WTC11 (cell line): ENCODE measurements around the gene RAB11FIP5. TPM values are rescaled to one million over a fixed set of nuclear protein-coding genes. Genes with fewer than 3 reads are reported as not detected.

Experiments
- ATAC-seq: fragments of 200-7000 bp; cut with Tn5 transposase; 2 replicates; pipeline ENCODE4 v1.10.0; 2021; ENCODE audit warnings: mild to moderate bottlenecking, moderate library complexity
- CTCF ChIA-PET: fragments of 300-600 bp; sonication (Branson Sonifier 250); formaldehyde crosslinking; loops from one replicate; lab custom pipeline; 2021; ENCODE audit warnings: antibody characterized with exemption; lab: Charles Lee
- POLR2A ChIA-PET: fragments of 350-600 bp; sonication (Branson Sonifier 250); formaldehyde crosslinking; loops from one replicate; lab custom pipeline; 2021; ENCODE audit warnings: antibody characterized with exemption; lab: Charles Lee
- DNase-seq: peaks from one replicate; pipeline ENCODE4 v3.0.0; 2021; ENCODE audit warnings: low spot score
- H3K27ac Mint-ChIP-seq: 2 replicates; pipeline ENCODE4 v1.8.0; 2021; ENCODE audit warnings: mixed read lengths
- H3K27me3 Mint-ChIP-seq: 2 replicates; pipeline ENCODE4 v1.8.0; 2021; ENCODE audit warnings: low read depth, mild to moderate bottlenecking, moderate library complexity, mixed read lengths
- H3K36me3 Mint-ChIP-seq: 2 replicates; pipeline ENCODE4 v1.8.0; 2021; ENCODE audit warnings: mixed read lengths
- H3K4me1 Mint-ChIP-seq: 2 replicates; pipeline ENCODE4 v1.8.0; 2022; ENCODE audit warnings: mixed read lengths
- H3K4me3 Mint-ChIP-seq: 2 replicates; pipeline ENCODE4 v1.8.0; 2021; ENCODE audit warnings: mild to moderate bottlenecking, moderate library complexity, mixed read lengths
- H3K9me3 Mint-ChIP-seq: 2 replicates; pipeline ENCODE4 v1.8.0; 2021; ENCODE audit warnings: mixed read lengths
- AR ChIP-seq: fragments of 250-450 bp; sonication (Bioruptor Pico); IDR thresholded peaks from 2 replicates; pipeline ENCODE4 v1.9.0; 2021; ENCODE audit warnings: mild to moderate bottlenecking
- ARID4B ChIP-seq: sonication (generic); formaldehyde crosslinking; IDR thresholded peaks from 2 replicates; pipeline ENCODE4 v1.8.0; 2023; ENCODE audit warnings: missing genetic modification reagents, mild to moderate bottlenecking, borderline replicate concordance
- ATF1 ChIP-seq: sonication (generic); formaldehyde crosslinking; IDR thresholded peaks from 2 replicates; pipeline ENCODE4 v1.8.1; 2023; ENCODE audit warnings: mild to moderate bottlenecking, moderate library complexity, missing genetic modification reagents
- E2F5 ChIP-seq: sonication (generic); formaldehyde crosslinking; IDR thresholded peaks from 2 replicates; pipeline ENCODE4 v1.8.1; 2022; ENCODE audit warnings: mild to moderate bottlenecking, moderate library complexity, missing genetic modification reagents
- EMX1 ChIP-seq: fragments of 250-450 bp; sonication (Bioruptor Pico); IDR thresholded peaks from 2 replicates; pipeline ENCODE4 v1.8.0; 2021; ENCODE audit warnings: mild to moderate bottlenecking
- GABPB1 ChIP-seq: sonication (generic); formaldehyde crosslinking; IDR thresholded peaks from 2 replicates; pipeline ENCODE4 v1.8.1; 2023; ENCODE audit warnings: mild to moderate bottlenecking, missing genetic modification reagents
- IRF1 ChIP-seq: sonication (generic); formaldehyde crosslinking; IDR thresholded peaks from 2 replicates; pipeline ENCODE4 v1.8.0; 2023; ENCODE audit warnings: missing genetic modification reagents
- MLX ChIP-seq: sonication (generic); formaldehyde crosslinking; IDR thresholded peaks from 2 replicates; pipeline ENCODE4 v1.8.1; 2023; ENCODE audit warnings: mild to moderate bottlenecking, missing genetic modification reagents, moderate library complexity
- MXD4 ChIP-seq: fragments of 250-450 bp; sonication (Bioruptor Pico); IDR thresholded peaks from 2 replicates; pipeline ENCODE4 v1.8.0; 2021; ENCODE audit warnings: mild to moderate bottlenecking, moderate library complexity, borderline replicate concordance
- MYBL2 ChIP-seq: sonication (generic); formaldehyde crosslinking; IDR thresholded peaks from 2 replicates; pipeline ENCODE4 v1.8.1; 2023; ENCODE audit warnings: mild to moderate bottlenecking, moderate library complexity, missing genetic modification reagents
- NFATC4 ChIP-seq: fragments of 250-450 bp; sonication (Bioruptor Pico); IDR thresholded peaks from 2 replicates; pipeline ENCODE4 v1.9.0; 2021; ENCODE audit warnings: mild to moderate bottlenecking
- USF1 ChIP-seq: sonication (generic); formaldehyde crosslinking; IDR thresholded peaks from 2 replicates; pipeline ENCODE4 v1.8.0; 2022; ENCODE audit warnings: mild to moderate bottlenecking, missing genetic modification reagents
- USF2 ChIP-seq: sonication (generic); formaldehyde crosslinking; IDR thresholded peaks from 2 replicates; pipeline ENCODE4 v1.8.1; 2023; ENCODE audit warnings: mild to moderate bottlenecking, missing genetic modification reagents, moderate library complexity
- ZBTB43 ChIP-seq: sonication (generic); formaldehyde crosslinking; IDR thresholded peaks from 2 replicates; pipeline ENCODE4 v1.8.1; 2023; ENCODE audit warnings: mild to moderate bottlenecking, missing genetic modification reagents
- ZNF138 ChIP-seq: sonication (generic); formaldehyde crosslinking; conservative IDR thresholded peaks from 2 replicates; pipeline ENCODE4 v1.8.1; 2022; ENCODE audit warnings: mild to moderate bottlenecking, moderate library complexity, missing genetic modification reagents
- ZNF219 ChIP-seq: sonication (generic); formaldehyde crosslinking; IDR thresholded peaks from 2 replicates; pipeline ENCODE4 v1.8.0; 2023; ENCODE audit warnings: missing genetic modification reagents, mild to moderate bottlenecking, borderline replicate concordance
- ZNF263 ChIP-seq: sonication (generic); formaldehyde crosslinking; IDR thresholded peaks from 2 replicates; pipeline ENCODE4 v1.8.1; 2022; ENCODE audit warnings: low read depth, mild to moderate bottlenecking, moderate library complexity, missing genetic modification reagents
- ZNF396 ChIP-seq: fragments of 250-450 bp; sonication (Bioruptor Pico); IDR thresholded peaks from 2 replicates; pipeline ENCODE4 v1.8.0; 2021; ENCODE audit warnings: mild to moderate bottlenecking, moderate library complexity, borderline replicate concordance
- total RNA-seq: library from RNA; stranded (reverse); gene quantifications from 3 replicates; pipeline ENCODE4 v1.2.3, GENCODE V29; 2021

The RAB11FIP5 gene
- total RNA-seq, 1 experiment from 2014 or later: 16.0 TPM

GRCh38 chr2:73156539-73157124 is 43.9 kb upstream of the RAB11FIP5 start (continued):
- TF ChIP-seq IRF1 (CRISPR knock-in tag) (no peak), NFATC4 (CRISPR knock-in tag) (no peak), E2F5 (CRISPR knock-in tag) (no peak), USF2 (CRISPR knock-in tag) (0 out of 2 replicates have a peak, but pooled peaks have one; percentile 30), GABPB1 (CRISPR knock-in tag) (no peak), EMX1 (no peak)
- TF ChIP-seq, all 79 proteins: peak for 8

GRCh38 chr2:73142937-73143336 is 30.2 kb upstream of the RAB11FIP5 start:
- CTCF ChIA-PET: interaction anchor here (0.6 to 1.8 kb wide), 2 partner anchors 14 to 169 kb away, joined by 3 to 6 read pairs; no protein-coding TSS in a partner anchor
- POLR2A ChIA-PET: no interaction called here
- DNase-seq (no peak), ATAC-seq (no peak)
- Mint-ChIP-seq H3K4me1 (0 out of 2 replicates have a peak, but pooled peaks cover 3% of the 10 kb centered on the region), H3K9me3 (peaks cover 3% of the 10 kb centered on the region; the same call in 1 of the 2 replicates), H3K27ac (no peak overlapping the region), H3K4me3 (no peak overlapping the region), H3K27me3 (peaks cover 10% of the 10 kb centered on the region), H3K36me3 (no peaks in the 10 kb centered on the region)
- TF ChIP-seq ZNF396 (no peak), ZNF263 (CRISPR knock-in tag) (no peak), EMX1 (no peak), ATF1 (CRISPR knock-in tag) (no peak), MLX (no peak), ZNF219 (CRISPR knock-in tag) (no peak), MYBL2 (no peak), ARID4B (CRISPR knock-in tag) (no peak), ZNF138 (CRISPR knock-in tag) (no peak), USF1 (CRISPR knock-in tag) (no peak), AR (CRISPR knock-in tag) (no peak), MXD4 (CRISPR knock-in tag) (no peak), ZBTB43 (CRISPR knock-in tag) (no peak)
